Measurements from ENCODE around the gene DPY30.

DPY30 gene

GRCh38 chr2:32039447-32040219 is at the start of gene DPY30:
Gene DPY30, minus strand, starts transcription at chr2:32039805. Its CDS starts 349 bp downstream, at chr2:32039456.
- TF ChIP-seq CTCF (IDR thresholded peaks at IDR 0.05; ENCODE audit: insufficient read depth, low read depth, low read length, missing control alignments), result no peak
- H3K4me3 ChIP-seq (ENCODE audit: low read length), result peak within 1 kb of the TSS; percentile 84
- DNase-seq (ENCODE audit: low read depth), result peak; percentile 94

- H3K4me3 ChIP-seq (ENCODE audit: low read length), result no peak overlapping the region
- no peak for TF ChIP-seq CTCF (IDR thresholded peaks at IDR 0.05; ENCODE audit: insufficient read depth, low read depth, low read length, missing control alignments)
- no peak for DNase-seq (ENCODE audit: low read depth)
Observed at GRCh38 chr2:32074134-32074506, 34.5 kb upstream of the DPY30 start.

GRCh38 chr2:32067549-32067948 is 27.9 kb upstream of the DPY30 start:
- H3K4me3 ChIP-seq (ENCODE audit: low read length), result no peak overlapping the region
- DNase-seq (ENCODE audit: low read depth), result no peak
- no peak for TF ChIP-seq CTCF (IDR thresholded peaks at IDR 0.05; ENCODE audit: insufficient read depth, low read depth, low read length, missing control alignments)

- TF ChIP-seq CTCF (IDR thresholded peaks at IDR 0.05; ENCODE audit: insufficient read depth, low read depth, low read length, missing control alignments), result no peak
- no peak for DNase-seq (ENCODE audit: low read depth)
- H3K4me3 ChIP-seq (ENCODE audit: low read length), result peak overlapping the region; percentile 87
Observed at GRCh38 chr2:32064713-32065112, 25.1 kb upstream of the DPY30 start.

GRCh38 chr2:32064021-32064601 is 24.5 kb upstream of the DPY30 start:
- peak overlapping the region; percentile 87 for H3K4me3 ChIP-seq (ENCODE audit: low read length)
- TF ChIP-seq CTCF (IDR thresholded peaks at IDR 0.05; ENCODE audit: insufficient read depth, low read depth, low read length, missing control alignments), result no peak
- peak; percentile 13 for DNase-seq (ENCODE audit: low read depth)

- peak within 1 kb of the TSS; percentile 87 for H3K4me3 ChIP-seq (ENCODE audit: low read length)
- peak; percentile 44 for TF ChIP-seq CTCF (IDR thresholded peaks at IDR 0.05; ENCODE audit: insufficient read depth, low read depth, low read length, missing control alignments)
- peak; percentile 98 for DNase-seq (ENCODE audit: low read depth)
Observed at GRCh38 chr2:32063310-32064020, 23.9 kb upstream of the DPY30 start, which contains the start of gene SPAST. Gene SPAST, plus strand, starts transcription at chr2:32063556. Its CDS starts 276 bp downstream, at chr2:32063832.
